ENCODE measurements around the gene ATRAID. TPM values are rescaled to one million over a fixed set of nuclear protein-coding genes. Genes with fewer than 3 reads are reported as not detected.
A peak's percentile ranks its signal among the peaks of the same experiment; 100 is the strongest.

Gene ATRAID
- total and polyA plus RNA-seq, 2 of the 8 experiments (the other 6 are each of a cell fraction or from before 2014, with no cell fraction given) = 109 to 280 TPM

GRCh38 chr2:27225526-27225925 lies 13.7 kb downstream of the ATRAID start:
- Histone ChIP-seq H3K23me2 (ENCODE audit: low read depth, low read length) (no peaks in the 10 kb centered on the region), H3K9ac (replicated peaks in 1 of 4; ENCODE audit: extremely low read depth in 1 of 4, low read depth in 3 of 4, low read length in 3 of 4) (0 out of 7 replicates have a peak overlapping the region, but pooled peaks of 1 of the 4 experiments have one; percentile 10), H4K91ac (replicated peaks; ENCODE audit: insufficient read length, low read length) (no peak overlapping the region), H3K4me2 (ENCODE audit: insufficient read depth in 1 of 2, low read depth in 2 of 2, low read length in 2 of 2) (no peak overlapping the region), H3K56ac (replicated peaks; ENCODE audit: insufficient read length, low read depth, low read length) (no peak overlapping the region), H3K79me2 (ENCODE audit: control insufficient read depth in 1 of 2, insufficient read depth in 2 of 2, low read length in 2 of 2) (0 out of 4 replicates have a peak, but pooled peaks cover 0 to 3% of the 10 kb centered on the region in 2 experiments), H2BK5ac (ENCODE audit: low read depth, low read length) (no peak overlapping the region), H3K79me1 (ENCODE audit: low read depth, low read length) (peaks cover 3% of the 10 kb centered on the region; the same call in 1 of the 2 replicates), H2BK120ac (replicated peaks; ENCODE audit: low read depth, low read length) (no peak overlapping the region), H3K4me1 (replicated peaks in 1 of 4; ENCODE audit: control insufficient read depth in 3 of 4, insufficient read depth in 4 of 4, low read length in 3 of 4) (no peaks in the 10 kb centered on the region), H3K4me3 (ENCODE audit: extremely low read depth in 1 of 4, insufficient read depth in 2 of 4, low read depth in 3 of 4, low read length in 4 of 4) (no peak overlapping the region), H3K18ac (ENCODE audit: extremely low read depth, low read length) (no peak overlapping the region), H2BK12ac (ENCODE audit: low read depth, low read length) (no peak overlapping the region), H3K4ac (replicated peaks; ENCODE audit: insufficient read length, low read depth, low read length) (no peak overlapping the region), H2AK5ac (ENCODE audit: low read depth, low read length) (no peak overlapping the region), H3K36me3 (ENCODE audit: control insufficient read depth in 2 of 4, insufficient read depth in 4 of 4, low read length in 3 of 4) (peaks cover 48 to 90% (median 77%) of the 10 kb centered on the region in 4 experiments), H2BK20ac (ENCODE audit: low read length) (no peak overlapping the region), H3K27me3 (replicated peaks in 1 of 4; ENCODE audit: control insufficient read depth in 3 of 4, extremely low read depth in 1 of 4, insufficient read depth in 3 of 4, low read length in 3 of 4) (no peaks in the 10 kb centered on the region), H2BK15ac (ENCODE audit: low read length) (no peak overlapping the region), H3K27ac (ENCODE audit: low read depth, low read length) (no peak overlapping the region), H4K8ac (ENCODE audit: extremely low read depth, insufficient read depth, low read length) (no peak overlapping the region; the same call in 1 of the 2 replicates), H3K14ac (ENCODE audit: insufficient read length) (no peak overlapping the region), H3K9me3 (ENCODE audit: insufficient read depth in 2 of 2, low read depth in 1 of 2, low read length in 1 of 2) (no peaks in the 10 kb centered on the region), H2AFZ (ENCODE audit: low read length) (no peak overlapping the region), H3K23ac (ENCODE audit: insufficient read length) (no peak overlapping the region), H4K5ac (ENCODE audit: insufficient read length, low read depth, low read length) (no peak overlapping the region), H4K20me1 (replicated peaks in 1 of 2; ENCODE audit: control insufficient read depth in 1 of 2, insufficient read depth in 2 of 2, low read length in 2 of 2) (peaks cover 2 to 10% of the 10 kb centered on the region in 2 experiments)
- CTCF ChIA-PET (ENCODE audit: partially characterized antibody) = interaction anchor here (1.0 to 1.7 kb wide), 7 partner anchors 9 to 67 kb away, joined by 3 to 10 read pairs (median 4); no protein-coding TSS in a partner anchor
- FAIRE-seq (no peak), DNase-seq (ENCODE audit: low read depth in 1 of 2, low spot score in 2 of 2) (no peak)
- POLR2A ChIA-PET (ENCODE audit: partially characterized antibody) = interaction anchor here (0.7 to 29.6 kb wide), 7 partner anchors 9 to 124 kb away, joined by 3 to 835 read pairs (median 5); partner anchors contain the start of genes CAD and MPV17
- WGBS, 2 experiments (ENCODE audit: extremely low coverage in 1 of 2, insufficient coverage in 1 of 2, insufficient read length in 1 of 2, insufficient replicate concordance in 2 of 2, low coverage in 1 of 2, low lambda C conversion rate in 2 of 2, missing lambda C conversion rate in 1 of 2) = 92% methylated on average over 9 of the region's 9 CpGs; no CpG with 5 or more reads in 1 of the 2 experiments
- TF ChIP-seq KDM5A (IDR thresholded peaks at IDR 0.05; ENCODE audit: low read length) = no peak
- no peak for TF ChIP-seq TAF1 (IDR thresholded peaks at IDR 0.05; ENCODE audit: low read depth, low read length)
- no peak for TF ChIP-seq JUND (IDR thresholded peaks at IDR 0.05; ENCODE audit: low read length)
- TF ChIP-seq TAF7 (optimal IDR thresholded peaks at IDR 0.05; ENCODE audit: borderline replicate concordance, low read depth, low read length) = no peak
- no peak for TF ChIP-seq SAP30 (IDR thresholded peaks at IDR 0.05; ENCODE audit: insufficient read depth, insufficient replicate concordance, low read length)
- TF ChIP-seq CTBP2 (IDR thresholded peaks at IDR 0.05; ENCODE audit: borderline replicate concordance, insufficient read depth, insufficient read length, low read length) = no peak
- TF ChIP-seq YY1 (IDR thresholded peaks at IDR 0.05; ENCODE audit: low read depth, low read length) = no peak
- no peak for TF ChIP-seq E2F6 (IDR thresholded peaks at IDR 0.05)
- TF ChIP-seq BCL11A (IDR thresholded peaks at IDR 0.05; ENCODE audit: low read depth in 2 of 2, low read length in 2 of 2) = no peak
- TF ChIP-seq SP4 (IDR thresholded peaks at IDR 0.05; ENCODE audit: low read length) = no peak
- TF ChIP-seq GTF2F1 (IDR thresholded peaks at IDR 0.05; ENCODE audit: borderline replicate concordance, low read depth, low read length) = no peak
- TF ChIP-seq KDM1A (IDR thresholded peaks at IDR 0.05; ENCODE audit: borderline replicate concordance, low read length) = no peak

All from H1 (cell line).